ENCODE data around the gene HRH2.

Gene HRH2

GRCh38 chr5:175658299-175659145 is 651 bp downstream of the HRH2 start:
- Histone ChIP-seq H3K27me3 (peaks cover 57% of the 10 kb centered on the region), H3K4me3 (ENCODE audit: low read depth, low read length) (no peak overlapping the region), H3K4me1 (no peaks in the 10 kb centered on the region), H3K36me3 (no peaks in the 10 kb centered on the region), H3K9me3 (no peaks in the 10 kb centered on the region)
- no peak for DNase-seq
- TF ChIP-seq CTCF (IDR thresholded peaks at IDR 0.05; ENCODE audit: low read depth, low read length): no peak

GRCh38 chr5:175659546-175660253 is 1.8 kb downstream of the HRH2 start:
- no peaks in the 10 kb centered on the region for H3K36me3 ChIP-seq
- TF ChIP-seq CTCF (IDR thresholded peaks at IDR 0.05; ENCODE audit: low read depth, low read length): no peak
- no peaks in the 10 kb centered on the region for H3K4me1 ChIP-seq
- DNase-seq: no peak
- no peak overlapping the region for H3K4me3 ChIP-seq (ENCODE audit: low read depth, low read length)
- peaks cover 48% of the 10 kb centered on the region for H3K27me3 ChIP-seq
- no peaks in the 10 kb centered on the region for H3K9me3 ChIP-seq

- no peaks in the 10 kb centered on the region for H3K9me3 ChIP-seq
- no peaks in the 10 kb centered on the region for H3K4me1 ChIP-seq
- no peaks in the 10 kb centered on the region for H3K36me3 ChIP-seq
- H3K4me3 ChIP-seq (ENCODE audit: low read depth, low read length): no peak overlapping the region
- no peak for DNase-seq
- H3K27me3 ChIP-seq: peaks cover 19% of the 10 kb centered on the region
- TF ChIP-seq CTCF (IDR thresholded peaks at IDR 0.05; ENCODE audit: low read depth, low read length): no peak
Observed at GRCh38 chr5:175663186-175664184, 5.6 kb downstream of the HRH2 start.

- H3K4me3 ChIP-seq (ENCODE audit: low read depth, low read length): no peak overlapping the region
Observed at GRCh38 chr5:175664723-175665122, 6.9 kb downstream of the HRH2 start.

GRCh38 chr5:175666216-175666615 is 8.3 kb downstream of the HRH2 start:
- DNase-seq: no peak
- H3K4me1 ChIP-seq: no peaks in the 10 kb centered on the region
- peaks cover under 1% of the 10 kb centered on the region for H3K27me3 ChIP-seq
- no peaks in the 10 kb centered on the region for H3K9me3 ChIP-seq
- no peaks in the 10 kb centered on the region for H3K36me3 ChIP-seq
- TF ChIP-seq CTCF (IDR thresholded peaks at IDR 0.05; ENCODE audit: low read depth, low read length): no peak
- H3K4me3 ChIP-seq (ENCODE audit: low read depth, low read length): no peak overlapping the region

More at GRCh38 chr5:175664723-175665122, 6.9 kb downstream of the HRH2 start:
- Histone ChIP-seq H3K4me1 (no peaks in the 10 kb centered on the region), H3K9me3 (no peaks in the 10 kb centered on the region), H3K36me3 (no peaks in the 10 kb centered on the region), H3K27me3 (peaks cover 7% of the 10 kb centered on the region)
- no peak for TF ChIP-seq CTCF (IDR thresholded peaks at IDR 0.05; ENCODE audit: low read depth, low read length)
- no peak for DNase-seq
